ENCODE measurements around the gene GUCA2A.

Gene GUCA2A

DNA sequence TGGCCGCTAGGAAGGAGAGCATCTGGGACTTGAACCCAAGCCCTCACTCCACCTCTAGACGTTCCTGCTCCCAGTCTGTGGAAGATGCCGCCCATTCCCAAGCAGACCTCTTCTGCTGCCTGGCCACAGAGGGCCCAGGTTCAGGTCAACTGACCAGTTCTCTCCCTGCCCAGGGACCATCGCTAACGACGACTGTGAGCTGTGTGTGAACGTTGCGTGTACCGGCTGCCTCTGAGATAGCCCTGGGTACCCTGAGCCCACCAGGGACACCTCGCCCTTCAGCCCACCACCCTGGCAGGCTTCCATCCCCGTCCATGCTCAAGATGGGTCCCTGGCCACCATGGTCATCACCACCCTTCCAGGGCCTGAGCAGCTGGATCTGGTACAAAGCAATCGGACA lies 9.2 kb downstream of the GUCA2A start:
- no peak for FAIRE-seq
- DNase-seq (ENCODE audit: insufficient read length, low spot score): no peak

DNA sequence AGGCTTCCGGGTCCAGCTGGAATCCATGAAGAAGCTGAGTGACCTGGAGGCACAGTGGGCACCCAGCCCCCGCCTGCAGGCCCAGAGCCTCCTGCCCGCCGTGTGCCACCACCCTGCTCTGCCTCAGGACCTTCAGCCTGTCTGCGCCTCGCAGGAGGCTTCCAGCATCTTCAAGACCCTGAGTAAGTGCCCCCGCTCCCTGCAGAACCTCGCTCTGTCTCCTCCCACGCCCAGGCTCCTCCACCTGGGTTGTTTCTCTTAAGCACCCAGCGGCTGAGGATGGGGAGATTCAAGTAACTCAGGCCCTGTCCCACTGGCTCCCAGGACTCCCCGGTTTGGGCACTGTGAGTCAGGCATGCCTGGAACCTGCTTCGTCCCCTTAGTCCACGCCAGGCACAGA lies 9.9 kb downstream of the GUCA2A start:
- DNase-seq (ENCODE audit: insufficient read length, low spot score) (no peak), FAIRE-seq (no peak)

DNA sequence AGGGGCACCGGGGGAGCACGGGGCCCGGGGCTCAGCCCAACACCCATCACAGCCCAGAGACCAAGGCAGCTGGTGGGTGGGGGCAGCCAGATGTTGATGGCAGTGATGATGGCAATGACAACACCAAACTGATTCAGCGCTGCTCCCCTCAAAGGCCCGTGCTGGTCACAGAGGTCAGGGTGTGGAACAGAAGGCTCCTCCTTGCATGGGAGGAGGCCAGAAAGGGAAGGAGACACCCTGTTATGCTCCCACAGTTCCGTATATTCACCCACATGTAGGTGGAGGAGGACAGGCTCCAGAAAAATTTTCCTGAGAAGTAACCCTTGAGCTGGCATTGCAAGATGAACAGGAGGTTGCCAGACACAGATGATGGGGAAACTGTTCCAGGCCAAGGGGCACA lies 10.9 kb downstream of the GUCA2A start:
- no peak for FAIRE-seq
- no peak for DNase-seq (ENCODE audit: insufficient read length, low spot score)

DNA sequence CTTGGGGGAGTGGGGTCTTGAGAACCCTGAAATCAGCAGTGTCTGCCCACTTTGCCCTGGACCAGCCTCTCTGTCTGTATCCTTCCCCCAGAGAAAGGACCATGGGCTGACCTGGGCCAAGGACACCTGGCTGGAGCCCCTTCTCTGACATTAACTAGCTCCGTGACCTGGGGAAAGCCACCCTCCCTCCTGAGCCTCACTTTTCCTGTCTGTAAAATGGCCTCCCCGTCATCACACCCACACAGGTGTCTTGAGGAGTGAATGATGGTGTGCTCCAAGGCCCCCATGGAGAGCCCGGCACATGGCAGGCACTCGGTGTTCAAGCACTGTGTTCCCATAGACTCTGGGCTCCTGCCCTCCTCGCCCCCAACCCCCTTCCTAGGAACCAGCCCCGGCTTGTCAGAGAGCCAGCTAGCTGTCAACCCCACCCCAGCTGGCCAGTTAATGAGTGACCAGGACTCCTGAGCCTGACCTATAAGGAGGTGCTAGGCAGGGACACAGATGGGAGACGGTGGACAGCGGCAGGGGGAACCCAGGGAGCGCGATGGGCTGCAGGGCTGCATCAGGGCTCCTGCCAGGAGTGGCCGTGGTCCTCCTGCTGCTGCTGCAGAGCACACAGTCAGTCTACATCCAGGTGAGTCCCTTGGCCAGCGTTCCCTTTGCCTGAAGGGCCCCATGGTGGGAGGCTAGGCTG lies 11.5 kb downstream of the GUCA2A start, which contains the start of gene GUCA2B:
Gene GUCA2B (plus strand): TSS at position 504 of the 694 bp plus-strand sequence. CDS start 41 bp downstream, at position 545.
- FAIRE-seq (no peak), DNase-seq (ENCODE audit: insufficient read length, low spot score) (no peak)

DNA sequence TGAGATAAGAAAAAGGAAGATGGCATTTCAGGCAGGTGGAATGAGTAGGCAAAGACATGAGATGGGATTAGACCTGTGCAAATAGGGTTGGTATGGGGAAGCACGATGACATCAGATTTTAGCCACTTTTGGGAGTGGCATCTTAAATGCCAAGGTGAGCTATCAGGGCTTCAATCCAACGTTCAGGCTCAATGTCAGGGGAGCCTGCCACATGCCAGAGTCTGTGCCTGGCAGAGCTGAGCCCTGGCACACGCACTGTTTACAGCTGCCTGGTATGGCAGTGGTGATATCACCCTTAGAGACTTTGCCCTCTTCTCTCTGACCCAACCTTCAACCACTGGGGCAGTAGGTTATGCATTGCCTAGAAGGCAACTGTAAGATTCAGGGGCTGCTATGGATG lies 12.4 kb downstream of the GUCA2A start:
- DNase-seq (ENCODE audit: insufficient read length, low spot score) (no peak), FAIRE-seq (no peak)

DNA sequence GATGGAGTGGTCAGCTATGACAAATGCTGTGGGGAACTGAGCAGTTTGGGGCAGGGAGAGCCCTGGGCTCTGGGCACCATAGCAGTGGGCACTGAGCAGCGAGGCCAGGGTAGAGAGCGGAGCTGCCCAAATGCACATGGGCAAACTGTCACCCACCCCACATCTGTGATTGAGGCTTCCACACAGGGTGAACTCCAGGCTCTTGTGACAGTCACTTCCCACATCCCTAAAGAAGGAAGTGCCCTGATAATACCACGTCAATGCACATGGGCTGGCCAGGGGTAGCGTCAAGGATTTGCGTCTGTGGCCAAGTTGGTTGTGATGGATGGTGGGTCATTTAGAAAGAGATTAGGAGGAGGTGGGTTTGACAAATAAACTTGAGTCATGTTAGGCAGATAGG lies 13.9 kb downstream of the GUCA2A start:
- FAIRE-seq (no peak), DNase-seq (ENCODE audit: insufficient read length, low spot score) (no peak)

DNA sequence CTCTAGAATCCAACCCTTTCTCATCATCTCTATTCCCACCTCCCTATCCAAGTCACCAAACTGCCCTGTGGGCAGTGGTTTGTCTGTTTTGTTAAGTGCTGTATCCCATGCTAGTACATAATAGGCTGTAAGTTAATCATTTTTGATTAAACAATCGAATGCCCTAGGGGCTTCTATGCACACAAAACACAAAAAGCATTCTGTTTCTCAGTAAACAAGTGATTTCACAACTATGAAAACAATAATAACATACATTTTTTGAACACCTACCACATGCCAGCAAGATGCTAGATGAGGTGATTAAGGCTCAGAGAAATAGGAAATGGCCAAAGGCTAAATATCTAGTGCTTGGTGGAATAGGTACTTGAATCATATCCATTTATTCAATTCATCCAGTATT lies 16.4 kb downstream of the GUCA2A start:
- DNase-seq (ENCODE audit: insufficient read length, low spot score): no peak
- FAIRE-seq: no peak

DNA sequence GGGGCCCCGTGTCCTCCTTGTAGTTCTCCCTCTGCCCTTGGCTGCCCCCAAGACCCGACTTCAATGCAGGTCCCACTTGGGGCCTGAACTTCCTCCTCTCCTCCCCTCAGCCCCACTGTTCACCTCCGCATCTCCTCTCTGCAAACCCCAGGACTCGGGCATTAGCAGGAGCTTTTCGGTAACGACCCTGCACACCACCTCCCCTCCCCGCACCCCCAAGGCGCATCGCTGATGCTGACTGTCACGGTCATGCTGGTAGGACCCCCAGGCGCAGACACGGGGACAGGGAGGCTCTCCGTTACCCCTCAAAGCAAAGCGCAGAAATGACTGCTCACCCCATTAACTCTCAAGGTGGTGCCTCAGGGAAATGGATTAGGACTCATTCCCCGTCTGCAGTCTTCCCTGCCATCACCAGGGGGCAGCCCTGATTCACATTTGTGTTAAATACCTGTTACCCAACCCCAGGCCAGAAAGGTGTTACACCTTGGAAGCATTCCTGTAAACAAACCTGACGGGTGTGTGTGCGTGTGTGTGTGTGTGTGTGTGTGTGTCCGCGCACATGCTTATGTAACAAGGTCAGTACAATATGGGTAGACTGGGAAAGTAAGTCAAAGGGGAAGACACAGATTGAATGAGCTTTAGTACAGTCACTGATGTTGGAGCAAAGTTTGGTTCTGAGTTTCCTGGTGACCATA lies 17.8 kb downstream of the GUCA2A start:
- FAIRE-seq (peak; percentile 90), DNase-seq (ENCODE audit: insufficient read length, low spot score) (peak; percentile 54)

DNA sequence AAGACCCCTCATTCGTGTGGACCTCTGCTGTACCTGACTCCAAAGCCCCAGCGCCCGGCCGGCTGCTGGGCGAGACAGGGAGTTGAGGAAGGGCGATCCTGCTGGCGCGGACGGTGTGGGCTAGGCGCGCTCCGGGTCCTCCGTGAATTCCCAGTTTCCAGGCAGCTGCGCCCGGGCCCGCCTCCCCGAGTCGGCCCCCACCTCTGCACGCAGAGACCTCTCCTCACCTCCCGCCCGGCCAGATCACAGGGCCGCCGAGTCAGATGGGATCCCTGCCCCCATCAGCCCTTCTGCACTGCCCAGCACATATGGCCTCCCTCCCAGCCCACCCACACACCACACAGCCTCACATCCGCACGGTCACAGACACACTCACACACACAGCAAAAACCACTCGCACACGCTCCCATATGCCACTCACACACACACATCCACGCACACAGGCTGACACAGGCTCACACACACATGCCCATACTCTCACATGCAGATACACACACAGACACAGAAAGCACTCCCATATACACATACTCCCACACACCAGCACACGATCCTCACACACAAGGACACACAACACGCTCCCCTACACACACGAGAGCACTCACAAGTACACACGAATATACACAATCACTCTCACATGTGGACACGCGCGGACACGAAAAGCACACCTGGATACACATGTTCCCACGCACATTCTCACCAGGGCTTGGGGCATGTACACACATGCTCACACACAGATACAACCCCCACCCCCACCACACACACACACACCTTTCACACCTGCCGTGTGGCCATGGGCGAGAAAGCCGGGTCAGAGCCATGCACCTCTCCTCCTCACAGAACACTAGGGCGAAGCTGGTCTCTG lies 18.6 kb downstream of the GUCA2A start:
- FAIRE-seq: no peak
- no peak for DNase-seq (ENCODE audit: insufficient read length, low spot score)

DNA sequence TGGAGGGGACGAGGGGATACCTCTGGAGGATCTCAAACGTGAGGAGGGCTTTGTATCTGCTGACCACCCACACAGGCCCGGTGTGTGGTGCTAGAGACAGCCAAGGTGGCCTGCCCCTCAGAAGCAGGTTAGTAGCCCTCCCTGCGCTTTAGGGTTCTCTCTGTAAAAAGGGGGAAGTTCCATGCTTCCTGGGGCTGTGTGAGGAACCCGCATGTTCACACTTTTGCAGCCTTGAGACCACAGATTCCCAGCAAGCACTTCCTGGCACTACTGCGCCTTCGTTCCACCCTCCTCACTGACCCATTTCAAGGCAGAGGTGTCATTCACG lies 19.2 kb downstream of the GUCA2A start:
- FAIRE-seq: no peak
- DNase-seq (ENCODE audit: insufficient read length, low spot score): no peak

DNA sequence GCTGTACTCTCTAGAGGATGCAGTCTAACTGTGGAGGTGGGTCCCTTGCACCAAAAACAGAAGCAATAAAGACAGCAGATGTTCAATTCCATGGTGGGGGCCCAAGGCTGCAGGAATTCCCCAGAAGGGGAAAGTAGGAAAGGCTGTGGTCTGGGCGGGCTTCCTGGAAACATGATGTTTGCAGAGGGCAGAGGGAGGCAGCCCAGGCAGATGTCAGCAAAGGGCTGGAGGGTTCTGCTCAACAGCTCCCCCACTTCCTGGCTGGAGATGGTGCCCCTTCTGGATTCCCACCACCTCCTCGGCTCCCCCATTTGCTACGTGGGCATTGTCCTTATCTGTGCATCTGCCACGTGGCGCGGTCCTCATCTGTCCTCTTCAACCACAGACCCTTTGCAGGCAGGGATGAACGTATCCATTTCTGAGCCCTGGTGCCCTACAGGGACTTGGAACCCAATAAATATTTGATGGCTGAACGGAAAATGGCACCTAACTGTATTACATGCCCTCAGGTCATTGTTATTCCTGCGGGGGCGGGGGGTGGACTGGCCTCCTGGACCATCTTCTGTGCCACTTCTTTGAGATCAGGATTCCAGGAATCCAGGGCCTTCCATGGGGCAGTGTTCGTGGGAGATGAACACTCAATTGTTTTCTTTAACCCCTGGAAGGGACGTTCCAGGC lies 19.7 kb downstream of the GUCA2A start:
- FAIRE-seq (no peak), DNase-seq (ENCODE audit: insufficient read length, low spot score) (no peak)

DNA sequence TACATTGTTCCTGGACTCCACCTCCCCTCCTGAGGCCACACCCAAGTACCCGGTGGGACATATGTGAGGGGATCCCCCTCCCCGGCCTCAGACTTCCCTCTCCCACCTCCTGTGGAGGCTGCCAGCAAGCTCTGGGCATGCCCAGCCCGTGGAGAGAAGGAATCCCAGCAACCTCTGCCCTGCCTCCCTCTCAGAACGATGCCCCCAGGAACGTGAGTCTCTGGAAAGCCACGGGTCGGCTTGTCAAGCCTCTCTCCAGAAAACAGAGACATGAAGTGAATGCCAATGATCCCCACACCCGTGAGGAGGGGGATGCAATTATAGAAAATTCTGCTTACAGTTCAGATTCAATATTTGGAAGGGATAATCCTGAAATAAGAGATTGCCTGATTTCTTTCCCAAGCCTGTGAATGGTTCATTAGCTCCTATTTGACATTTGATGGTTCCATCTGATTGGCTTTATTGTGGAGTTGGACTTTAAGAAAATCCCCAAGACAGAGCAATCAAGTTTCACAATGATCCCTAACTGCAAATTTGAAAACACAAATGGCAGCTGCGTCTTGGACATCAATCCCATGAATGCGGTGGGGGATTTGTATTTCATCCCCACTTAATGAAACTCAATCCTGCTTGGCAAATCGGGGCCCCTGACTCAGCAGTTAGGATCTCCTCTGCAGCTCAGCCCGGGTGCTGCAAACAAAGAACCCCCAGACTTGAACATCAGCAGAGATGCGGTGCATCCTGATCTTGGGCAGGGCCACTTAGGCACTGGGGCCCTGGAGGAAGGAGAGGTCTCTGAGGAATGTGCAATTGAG lies 20.4 kb downstream of the GUCA2A start:
- no peak for FAIRE-seq
- no peak for DNase-seq (ENCODE audit: insufficient read length, low spot score)

DNA sequence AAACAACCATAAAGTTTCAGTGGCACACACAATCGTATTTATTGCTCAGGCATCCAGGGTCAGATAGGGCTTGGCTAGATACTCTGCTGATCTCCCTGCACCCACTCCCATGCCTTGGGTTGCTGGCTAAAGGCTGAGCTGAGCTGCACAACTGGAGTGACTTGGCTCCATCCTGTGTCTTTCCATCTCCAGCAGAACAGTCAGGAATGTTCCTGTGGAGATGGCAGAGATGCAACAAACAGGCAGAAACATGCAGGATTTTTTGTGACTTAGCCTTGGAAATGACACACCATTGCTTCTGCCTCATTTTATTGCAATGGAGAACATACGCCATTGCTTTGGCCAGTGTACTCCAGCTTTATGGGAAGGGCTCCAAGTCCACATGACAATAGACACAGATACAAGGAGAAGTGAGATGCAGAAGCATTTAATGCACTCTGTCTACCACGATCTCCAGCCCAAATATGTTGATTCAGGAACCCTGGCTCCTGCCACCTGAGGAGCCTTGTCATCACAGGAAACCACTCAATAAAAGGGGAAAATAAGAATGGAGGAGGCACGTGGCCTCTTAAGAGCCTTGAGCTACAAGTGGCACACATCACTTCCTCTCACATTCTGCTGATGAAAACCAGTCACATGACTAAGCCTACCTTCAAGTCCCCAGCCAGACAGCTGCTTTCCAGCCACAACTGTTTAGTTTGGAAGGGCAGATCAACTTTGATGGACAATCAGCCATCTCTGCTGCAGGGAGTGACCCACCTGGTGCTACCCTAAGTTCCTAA lies 21.5 kb downstream of the GUCA2A start:
- no peak for FAIRE-seq
- no peak for DNase-seq (ENCODE audit: insufficient read length, low spot score)

DNA sequence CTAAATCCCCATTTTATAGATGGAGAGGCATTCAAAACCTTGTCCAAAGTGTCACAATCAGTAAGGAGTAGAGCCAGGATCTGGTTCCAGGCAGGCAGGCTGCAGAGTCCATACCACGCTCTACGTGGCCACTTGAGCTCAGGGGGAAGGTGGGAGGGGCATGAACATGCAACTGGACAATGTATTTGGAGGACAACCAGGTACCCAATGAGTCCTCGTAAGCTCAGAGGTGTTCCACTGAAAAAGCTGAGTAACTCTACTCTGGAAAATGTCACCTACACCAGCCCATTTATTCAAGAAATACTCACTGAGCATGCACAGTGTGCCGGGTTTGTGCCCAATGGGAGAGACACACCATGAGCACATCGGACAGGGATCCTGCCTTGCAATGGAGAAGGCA lies 22.6 kb downstream of the GUCA2A start:
- no peak for DNase-seq (ENCODE audit: insufficient read length, low spot score)
- FAIRE-seq: no peak

DNA sequence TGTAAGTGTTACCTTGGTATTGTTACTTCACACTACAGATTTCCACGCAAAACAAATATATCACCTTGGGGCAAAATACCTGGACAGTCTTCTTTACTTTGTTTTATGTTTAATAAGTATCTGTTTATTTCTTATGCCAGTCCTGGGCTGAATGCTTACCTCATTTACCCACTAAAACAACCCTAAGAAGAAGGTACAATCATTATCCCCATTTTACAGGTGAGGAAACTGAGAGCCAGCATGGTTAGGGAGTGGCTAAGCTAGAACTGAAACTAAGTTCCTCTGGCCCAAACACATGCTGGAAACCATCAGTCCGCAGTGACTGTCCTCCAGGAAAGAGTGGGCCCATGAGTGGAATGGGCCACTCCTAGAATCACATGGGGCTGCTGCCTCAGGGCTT lies 24.4 kb downstream of the GUCA2A start:
- FAIRE-seq (no peak), DNase-seq (ENCODE audit: insufficient read length, low spot score) (no peak)

DNA sequence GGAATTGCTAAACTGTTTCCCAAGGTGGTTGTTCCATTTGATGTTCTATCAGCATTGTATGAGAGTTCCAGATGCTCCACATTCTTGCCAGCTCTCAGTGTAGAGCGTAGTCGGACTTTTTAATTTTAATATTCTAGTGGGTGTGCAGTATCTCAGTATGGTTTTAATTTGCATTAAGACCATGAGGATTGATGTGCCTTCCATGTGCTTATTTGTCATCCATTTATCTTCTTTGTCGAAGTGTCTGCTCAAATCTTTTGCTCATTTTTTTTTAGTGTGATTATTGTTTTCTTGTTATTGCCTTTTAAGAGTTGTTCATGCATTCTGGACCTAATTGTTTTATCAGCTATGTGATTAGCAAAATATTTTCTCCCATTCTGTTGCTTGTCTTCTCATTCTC lies 25.1 kb downstream of the GUCA2A start:
- FAIRE-seq (no peak), DNase-seq (ENCODE audit: insufficient read length, low spot score) (no peak)

DNA sequence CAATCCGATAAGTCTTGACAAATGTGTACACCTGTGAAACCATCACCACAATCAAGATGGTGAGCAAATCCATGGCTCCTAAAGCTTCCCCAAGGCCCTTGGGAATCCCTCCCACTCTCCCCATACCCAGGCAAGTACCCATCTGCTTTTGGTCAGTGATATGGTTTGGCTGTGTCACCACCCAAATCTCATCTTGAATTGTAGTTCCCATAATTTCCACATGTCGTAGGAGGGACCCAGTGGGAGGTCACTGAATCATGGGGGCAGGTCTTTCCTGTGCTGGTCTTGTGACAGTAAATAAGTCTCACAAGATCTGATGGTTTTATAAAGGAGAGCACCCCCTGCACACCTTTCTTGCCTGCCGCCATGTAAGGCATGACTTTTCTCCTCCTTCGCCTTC lies 26.0 kb downstream of the GUCA2A start:
- FAIRE-seq: no peak

DNA sequence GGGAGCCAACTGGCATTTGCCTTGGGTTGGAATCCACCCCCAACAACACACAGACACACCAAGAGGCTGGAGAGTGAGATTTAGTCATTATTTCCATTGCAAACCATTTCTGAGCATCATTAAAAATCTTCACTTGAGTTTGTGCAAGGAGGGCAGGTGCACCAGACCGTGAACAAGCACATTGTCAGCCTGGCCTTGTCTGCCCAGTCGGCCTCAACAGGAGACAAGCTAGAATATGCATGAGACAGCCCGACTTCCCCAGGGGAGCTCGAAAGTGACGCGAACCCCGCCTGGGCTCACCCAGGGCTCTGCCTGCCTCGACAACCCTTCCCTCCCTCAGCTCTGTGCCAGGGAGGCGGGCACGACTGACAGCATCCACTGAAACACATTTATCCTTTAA lies 26.8 kb downstream of the GUCA2A start:
- DNase-seq (ENCODE audit: insufficient read length, low spot score) (no peak), FAIRE-seq (no peak)

More for the DNA sequence above, 26.0 kb downstream of the GUCA2A start:
- no peak for DNase-seq (ENCODE audit: insufficient read length, low spot score)

DNA sequence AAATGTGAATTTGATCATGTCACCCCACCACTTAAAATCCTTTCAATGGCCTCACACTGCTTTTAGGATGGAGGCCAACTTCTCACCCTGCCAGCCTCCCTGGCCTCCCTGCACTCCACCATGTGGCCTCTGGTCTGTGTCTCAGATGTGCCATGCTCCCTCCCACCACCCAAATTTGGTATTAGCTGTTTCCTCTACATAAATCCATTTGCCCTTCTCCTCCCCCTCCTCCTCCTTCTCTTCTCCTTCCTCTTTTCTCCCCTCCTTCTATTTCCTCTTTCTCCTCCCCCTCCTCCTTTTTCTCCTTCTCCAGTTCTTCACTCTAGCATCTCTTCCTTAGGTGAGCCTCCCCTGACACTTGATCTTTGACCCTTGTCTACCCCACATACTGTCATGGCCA lies 28.1 kb downstream of the GUCA2A start:
- DNase-seq (ENCODE audit: insufficient read length, low spot score) (no peak), FAIRE-seq (no peak)

DNA sequence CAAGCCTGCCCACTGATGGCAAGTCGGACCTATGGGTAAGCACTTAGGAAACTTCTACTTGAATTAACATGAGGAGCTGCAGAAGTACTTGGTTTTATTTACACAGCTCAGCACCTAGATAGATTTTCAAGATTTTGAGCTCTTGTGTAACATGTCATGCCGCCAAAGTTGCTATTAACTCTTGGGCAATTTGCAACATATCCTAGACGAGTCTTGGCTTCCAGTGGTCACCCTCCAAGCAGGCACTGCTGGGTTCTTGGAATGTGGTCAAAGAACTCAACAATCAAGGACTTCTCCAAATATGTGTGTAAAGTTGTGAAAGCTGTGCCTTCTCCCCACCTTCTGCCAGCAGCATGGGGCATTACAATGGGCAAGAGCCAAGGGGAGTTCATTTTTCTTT lies 29.1 kb downstream of the GUCA2A start:
- FAIRE-seq (no peak), DNase-seq (ENCODE audit: insufficient read length, low spot score) (no peak)

Measured in HTR-8/SVneo (cell line).